ENCODE results near the gene SAP130. TPM values are rescaled to one million over a fixed set of nuclear protein-coding genes. Genes with fewer than 3 reads are reported as not detected.

The SAP130 gene
- total and polyA plus RNA-seq, 4 donors = 3.3 to 5.3 (median 4.5) TPM

- Histone ChIP-seq H3K4me3 (ENCODE audit: low read depth in 1 of 3, low read length in 3 of 3) (no peak overlapping the region), H3K9ac (ENCODE audit: low read depth in 1 of 2, low read length in 2 of 2) (no peak overlapping the region), H3K36me3 (ENCODE audit: control insufficient read depth in 4 of 4, insufficient read depth in 3 of 4, low read depth in 1 of 4, low read length in 3 of 4) (no peaks in the 10 kb centered on the region), H3K4me1 (ENCODE audit: control insufficient read depth in 4 of 4, insufficient read depth in 4 of 4, low read length in 3 of 4) (no peaks in the 10 kb centered on the region), H3K27me3 (ENCODE audit: control insufficient read depth in 4 of 4, insufficient read depth in 4 of 4, low read length in 3 of 4) (no peaks in the 10 kb centered on the region), H3K27ac (ENCODE audit: low read depth in 1 of 2, low read length in 2 of 2) (no peak overlapping the region), H3K9me3 (ENCODE audit: control insufficient read depth in 4 of 4, low read length in 3 of 4) (no peaks in the 10 kb centered on the region)
- whole genome bisulfite sequencing = 74% methylated on average over 7 of the region's 7 CpGs
- TF ChIP-seq JUND (IDR thresholded peaks at IDR 0.05) = no peak
- TF ChIP-seq CTCF (IDR thresholded peaks at IDR 0.05; ENCODE audit: low read depth, low read length, missing input control) = no peak
- no peak for DNase-seq (ENCODE audit: low spot score)
Observed at GRCh38 chr2:127932199-127932876, 95.5 kb downstream of the SAP130 start.

GRCh38 chr2:127929449-127929848, 98.4 kb downstream of the SAP130 start:
- DNase-seq (ENCODE audit: low spot score) = no peak
- Histone ChIP-seq H3K9me3 (ENCODE audit: control insufficient read depth in 4 of 4, low read length in 3 of 4) (no peaks in the 10 kb centered on the region), H3K27ac (ENCODE audit: low read depth in 1 of 2, low read length in 2 of 2) (no peak overlapping the region), H3K27me3 (ENCODE audit: control insufficient read depth in 4 of 4, insufficient read depth in 4 of 4, low read length in 3 of 4) (no peaks in the 10 kb centered on the region), H3K4me1 (ENCODE audit: control insufficient read depth in 4 of 4, insufficient read depth in 4 of 4, low read length in 3 of 4) (no peaks in the 10 kb centered on the region), H3K4me3 (ENCODE audit: low read depth in 1 of 3, low read length in 3 of 3) (no peak overlapping the region), H3K9ac (ENCODE audit: low read depth in 1 of 2, low read length in 2 of 2) (no peak overlapping the region), H3K36me3 (ENCODE audit: control insufficient read depth in 4 of 4, insufficient read depth in 3 of 4, low read depth in 1 of 4, low read length in 3 of 4) (no peaks in the 10 kb centered on the region)
- WGBS = 86% methylated on average over 1 of the region's 1 CpG
- no peak for TF ChIP-seq MAX (IDR thresholded peaks at IDR 0.05)
- no peak for TF ChIP-seq FOXA2 (IDR thresholded peaks at IDR 0.05)
- no peak for TF ChIP-seq ATF3 (IDR thresholded peaks at IDR 0.05)
- no peak for TF ChIP-seq GABPA (IDR thresholded peaks at IDR 0.05 in 1 of 2, conservative IDR thresholded peaks at IDR 0.05 in 1 of 2)
- TF ChIP-seq JUND (IDR thresholded peaks at IDR 0.05) = no peak
- TF ChIP-seq EGR1 (IDR thresholded peaks at IDR 0.05; ENCODE audit: low read depth in 2 of 2) = no peak
- TF ChIP-seq YY1 (IDR thresholded peaks at IDR 0.05) = no peak
- no peak for TF ChIP-seq SP1 (IDR thresholded peaks at IDR 0.05)
- no peak for TF ChIP-seq HNF4G (IDR thresholded peaks at IDR 0.05)
- no peak for TF ChIP-seq ZBTB33 (IDR thresholded peaks at IDR 0.05)
- TF ChIP-seq RAD21 (IDR thresholded peaks at IDR 0.05) = no peak
- no peak for TF ChIP-seq TAF1 (conservative IDR thresholded peaks at IDR 0.05)
- TF ChIP-seq CTCF (IDR thresholded peaks at IDR 0.05; ENCODE audit: low read depth, low read length, missing input control) = no peak
- TF ChIP-seq RXRA (IDR thresholded peaks at IDR 0.05) = no peak
